Pancreas (tissue), 10 donors: Measurements from ENCODE around the gene GNAS. TPM values are rescaled to one million over a fixed set of nuclear protein-coding genes. Genes with fewer than 3 reads are reported as not detected.

Experiments used
- ATAC-seq, 4 donors: fragments of 200-7000 bp; cut with Tn5 transposase; one replicate each; pipeline versions ENCODE4 v1.8.0 to v1.9.1; 2020; ENCODE audit warnings: mild to moderate bottlenecking in 4 of 4, moderate library complexity in 4 of 4
- DNase-seq, 6 donors: peaks; one replicate each; pipeline ENCODE4 v3.0.0-alpha.2; 2020
- FAIRE-seq: peaks from 2 replicates; lab custom pipeline; 2012; peaks lifted over from hg19 to GRCh38; lab: Jason Lieb, UNC
- H3K27ac ChIP-seq, 4 donors: fragments of 200-600 bp; sonication (generic); 1 replicate in 3 of 4; 2 replicates in 1 of 4; pipeline versions ENCODE4 v1.5.0 to v1.8.0; 2020
- H3K27me3 ChIP-seq, 4 donors: fragments of 200-600 bp; one replicate each; pipeline ENCODE4 v1.8.0; 2021
- H3K36me3 ChIP-seq, 3 donors: fragments of 200-600 bp; sonication (generic) in 1 of 3; one replicate each; pipeline versions ENCODE4 v1.5.0 to v1.8.0; 2020 to 2021
- H3K4me1 ChIP-seq, 3 donors: fragments of 200-600 bp; one replicate each; pipeline ENCODE4 v1.8.0; 2021
- H3K4me3 ChIP-seq, 4 donors: fragments of 200-600 bp; sonication (generic) in 2 of 4; one replicate each; pipeline versions ENCODE4 v1.5.0 to v1.8.0; 2020 to 2021
- H3K9me3 ChIP-seq, 4 donors: fragments of 200-600 bp; one replicate each; pipeline ENCODE4 v1.8.0; 2021
- WGBS, 2 donors: extraction: QIAGEN DNeasy Blood & Tissue Kit; methylation state at CpG; one replicate each; pipeline ENCODE4 v1.1.7; 2013; 5-methylcytosine and 5-hydroxymethylcytosine counted together
- intact Hi-C, 3 donors: fragments of 100-400 bp; cut with DNase I; formaldehyde crosslinking; loops; one replicate each; pipeline versions ENCODE4 v1.11.1 to v1.14.2; 2022
- polyA plus RNA-seq, 2 donors: library from polyadenylated mRNA; stranded (reverse); fragments of 200-250 nt; gene quantifications; one replicate each; pipeline ENCODE4 v1.2.3, GENCODE V29; 2013
- total RNA-seq, 6 donors: library from RNA; stranded (reverse); fragmentation: NEBNext Ultra II Directional in 4 of 6; extraction: Animal tissue kit (Norgen Biotek cat#: 25700) in 4 of 6; gene quantifications; one replicate each; pipeline versions ENCODE4 v1.2.1 to v1.2.4, GENCODE V29; 2021 to 2023
- TF ChIP-seq, protein P1 (sequence below), 4 donors: fragments of 200-600 bp; sonication (generic) in 3 of 4; IDR thresholded peaks; one replicate each; pipeline versions ENCODE4 v1.5.0 to v1.8.0; 2021; ENCODE audit warnings: antibody characterized with exemption in 4 of 4
- donor health status: healthy with polysubstance abuse.
- donor health status: DM: no; HTN: no; CAD: no; lungs with moderate emphysema.
- donor health status: DM: no; HTN: no; CAD: no.
- donor health status: control.
- donor health status: control.
- donor health status: Bipolar disorder and iron deficiency.
- donor health status: DM: yes; HTN: yes; CAD: no.
- donor health status: DM: no; HTN: no; CAD: no.
- donor health status: DM: no; HTN: no; CAD: no.
- donor health status: DM: yes; HTN: yes; CAD: no.

GNAS gene
- total and polyA plus RNA-seq, 8 donors, result 349 to 2,220 (median 627) TPM

DNA sequence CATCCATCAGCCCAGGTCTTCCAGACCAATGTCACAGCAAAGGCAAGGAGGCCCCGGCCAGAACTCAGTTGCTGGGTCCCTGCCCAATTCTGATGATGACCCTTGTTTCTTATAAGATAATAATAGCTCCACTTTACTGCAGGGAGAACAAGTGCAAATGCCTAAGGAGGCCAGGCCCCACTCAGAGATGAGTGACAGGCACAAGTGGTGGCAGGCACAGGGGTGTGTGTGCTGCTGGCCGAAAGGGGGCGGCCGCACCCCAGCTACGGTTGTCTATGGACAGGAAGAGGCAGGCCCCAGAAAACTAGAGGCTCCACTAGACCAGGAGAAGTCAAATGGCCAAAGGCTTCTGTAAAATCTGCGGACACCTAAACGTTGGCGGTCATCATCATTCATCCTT is 30.4 kb upstream of the GNAS start:
- ATAC-seq (no peak), FAIRE-seq (no peak), DNase-seq (no peak)
- no peak overlapping the region for H3K4me3 ChIP-seq
- H3K4me1 ChIP-seq, result no peaks in the 10 kb centered on the region
- 85 to 90% methylated on average over 8 of the region's 8 CpGs for WGBS, 2 donors
- TF ChIP-seq, protein P1, sequence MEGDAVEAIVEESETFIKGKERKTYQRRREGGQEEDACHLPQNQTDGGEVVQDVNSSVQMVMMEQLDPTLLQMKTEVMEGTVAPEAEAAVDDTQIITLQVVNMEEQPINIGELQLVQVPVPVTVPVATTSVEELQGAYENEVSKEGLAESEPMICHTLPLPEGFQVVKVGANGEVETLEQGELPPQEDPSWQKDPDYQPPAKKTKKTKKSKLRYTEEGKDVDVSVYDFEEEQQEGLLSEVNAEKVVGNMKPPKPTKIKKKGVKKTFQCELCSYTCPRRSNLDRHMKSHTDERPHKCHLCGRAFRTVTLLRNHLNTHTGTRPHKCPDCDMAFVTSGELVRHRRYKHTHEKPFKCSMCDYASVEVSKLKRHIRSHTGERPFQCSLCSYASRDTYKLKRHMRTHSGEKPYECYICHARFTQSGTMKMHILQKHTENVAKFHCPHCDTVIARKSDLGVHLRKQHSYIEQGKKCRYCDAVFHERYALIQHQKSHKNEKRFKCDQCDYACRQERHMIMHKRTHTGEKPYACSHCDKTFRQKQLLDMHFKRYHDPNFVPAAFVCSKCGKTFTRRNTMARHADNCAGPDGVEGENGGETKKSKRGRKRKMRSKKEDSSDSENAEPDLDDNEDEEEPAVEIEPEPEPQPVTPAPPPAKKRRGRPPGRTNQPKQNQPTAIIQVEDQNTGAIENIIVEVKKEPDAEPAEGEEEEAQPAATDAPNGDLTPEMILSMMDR (IDR thresholded peaks at IDR 0.05), result no peak
- no peak overlapping the region for H3K27ac ChIP-seq
- H3K9me3 ChIP-seq, result no peaks in the 10 kb centered on the region
- intact Hi-C loops, result no loop called here
- no peaks in the 10 kb centered on the region for H3K27me3 ChIP-seq
- no peaks in the 10 kb centered on the region for H3K36me3 ChIP-seq

DNA sequence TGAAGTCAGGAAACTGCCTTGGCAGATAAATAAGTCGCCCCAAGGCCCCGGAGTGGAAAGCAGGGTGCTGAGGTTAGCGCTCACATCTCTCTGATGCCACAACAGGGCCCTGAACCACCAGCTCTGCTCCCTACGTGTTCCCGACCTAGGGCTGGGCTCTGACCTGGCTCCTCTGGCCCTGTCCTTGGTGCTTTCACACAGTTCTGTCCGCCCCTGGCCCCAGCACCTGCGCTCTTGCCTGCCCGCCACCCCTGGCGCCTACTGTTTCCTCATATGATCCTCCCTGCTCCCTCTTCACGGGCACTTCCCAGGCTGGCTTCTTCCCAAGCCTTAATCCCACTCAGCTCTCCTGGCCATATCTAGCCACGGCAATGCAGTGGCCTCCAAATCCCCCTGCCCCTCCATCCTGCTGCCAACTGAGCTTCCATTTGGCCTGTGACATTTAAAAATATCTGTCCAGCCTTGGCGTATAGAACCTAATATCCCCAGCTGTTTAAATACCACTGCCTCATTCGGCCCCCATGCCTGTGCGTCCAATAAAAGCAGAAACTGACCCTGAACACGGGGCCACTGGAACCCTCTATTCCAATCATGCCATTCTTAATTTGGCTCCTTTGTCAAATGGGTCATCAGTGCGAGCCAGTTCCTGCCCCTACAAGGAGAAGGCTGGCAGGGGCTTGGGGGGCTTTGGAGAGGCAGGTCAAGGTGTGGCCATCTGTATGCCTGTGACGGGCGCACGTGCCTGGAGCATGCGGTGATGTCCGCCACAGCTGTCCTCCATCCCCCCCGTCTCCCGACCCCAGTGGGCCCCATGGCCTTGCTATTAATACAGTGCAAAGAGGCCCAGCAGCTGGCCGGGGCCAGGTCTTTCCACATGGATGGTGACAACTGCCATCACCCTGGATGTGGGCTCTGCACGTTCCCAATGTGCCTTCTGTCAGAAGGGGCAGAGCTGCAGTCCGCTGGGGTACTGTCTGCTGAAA is 29.5 kb upstream of the GNAS start:
- 84 to 89% methylated on average over 26 of the region's 26 CpGs for WGBS, 2 donors
- ATAC-seq (no peak), DNase-seq (no peak), FAIRE-seq (no peak)
- no peak overlapping the region for H3K4me3 ChIP-seq
- TF ChIP-seq, protein P1 (IDR thresholded peaks at IDR 0.05), result no peak
- intact Hi-C loops, result no loop called here
- H3K27me3 ChIP-seq, result no peaks in the 10 kb centered on the region
- no peak overlapping the region for H3K27ac ChIP-seq
- no peaks in the 10 kb centered on the region for H3K9me3 ChIP-seq
- H3K4me1 ChIP-seq, result no peaks in the 10 kb centered on the region
- H3K36me3 ChIP-seq, result no peaks in the 10 kb centered on the region

DNA sequence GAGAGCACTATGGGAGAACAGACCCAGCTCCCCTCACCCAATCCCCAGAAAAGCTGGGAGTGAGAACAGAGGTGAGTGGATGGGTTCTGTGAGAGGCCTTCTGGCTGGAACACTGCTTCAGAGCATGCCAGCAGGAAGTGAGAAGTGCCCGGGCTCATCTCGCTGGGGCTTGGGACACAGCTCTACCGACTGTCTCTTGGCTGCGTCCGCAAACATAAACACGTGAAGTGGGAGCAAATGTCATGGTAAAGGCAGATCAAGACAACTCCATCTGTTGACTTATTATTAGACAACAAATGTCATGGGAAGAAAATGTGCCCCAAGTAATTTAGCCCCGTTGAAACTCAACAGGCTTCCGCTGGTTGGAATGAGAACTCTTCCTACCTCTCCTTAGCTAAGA is 27.7 kb upstream of the GNAS start:
- no peak overlapping the region for H3K4me3 ChIP-seq
- ATAC-seq (no peak), FAIRE-seq (no peak), DNase-seq (no peak)
- H3K4me1 ChIP-seq, result no peaks in the 10 kb centered on the region
- intact Hi-C loops, result no loop called here
- H3K36me3 ChIP-seq, result no peaks in the 10 kb centered on the region
- no peaks in the 10 kb centered on the region for H3K9me3 ChIP-seq
- TF ChIP-seq, protein P1 (IDR thresholded peaks at IDR 0.05), result no peak
- no peaks in the 10 kb centered on the region for H3K27me3 ChIP-seq
- no peak overlapping the region for H3K27ac ChIP-seq
- WGBS, 2 donors, result 85 to 92% methylated on average over 8 of the region's 8 CpGs

DNA sequence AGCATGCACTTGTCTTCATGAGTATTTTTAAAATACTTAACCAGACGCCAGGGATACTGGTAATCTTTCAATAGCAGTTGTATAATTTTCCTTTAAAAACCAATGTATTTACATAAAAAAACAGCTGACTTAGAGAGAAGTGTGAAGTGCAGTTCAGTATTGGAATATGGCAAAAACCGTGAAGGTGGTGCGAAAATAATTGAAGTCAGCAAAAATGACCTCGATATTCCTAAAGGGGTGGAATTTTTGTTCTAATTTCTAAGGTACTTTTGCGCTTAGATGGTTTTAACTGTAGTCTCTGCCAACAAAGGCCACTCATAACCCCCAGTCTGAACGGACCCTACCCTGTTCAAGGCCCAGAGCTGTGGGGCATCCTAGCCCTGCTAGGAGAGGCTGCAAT is 27.1 kb upstream of the GNAS start:
- H3K36me3 ChIP-seq, result no peaks in the 10 kb centered on the region
- no peak for ATAC-seq
- H3K27me3 ChIP-seq, result no peaks in the 10 kb centered on the region
- H3K9me3 ChIP-seq, result no peaks in the 10 kb centered on the region
- H3K4me1 ChIP-seq, result no peaks in the 10 kb centered on the region
- TF ChIP-seq, protein P1 (IDR thresholded peaks at IDR 0.05), result no peak
- intact Hi-C loops, result no loop called here
- no peak for FAIRE-seq
- no peak overlapping the region for H3K4me3 ChIP-seq
- no peak for DNase-seq
- whole genome bisulfite sequencing, 2 donors, result 76 to 87% methylated on average over 6 of the region's 6 CpGs
- H3K27ac ChIP-seq, result no peak overlapping the region

DNA sequence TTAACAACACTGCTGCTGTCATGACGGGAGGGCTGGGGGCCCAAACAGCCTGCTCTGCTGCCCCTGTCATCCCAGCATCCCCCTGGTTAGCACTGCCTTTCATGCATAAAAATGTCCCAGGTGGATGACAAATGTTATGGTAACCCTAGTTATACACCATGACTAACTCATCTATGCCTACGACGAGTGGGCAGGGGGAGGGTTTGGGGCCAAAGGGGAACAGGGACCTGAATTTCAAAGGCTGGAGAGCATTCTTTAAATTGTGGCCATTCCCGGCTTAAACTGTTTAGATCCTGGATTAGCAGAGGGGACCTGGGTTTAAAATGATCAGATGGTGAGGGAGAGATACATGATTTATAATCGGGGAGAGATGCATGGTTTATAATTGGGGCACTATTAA is 26.2 kb upstream of the GNAS start:
- H3K4me3 ChIP-seq, result no peak overlapping the region
- FAIRE-seq (no peak), DNase-seq (no peak), ATAC-seq (no peak)
- no peaks in the 10 kb centered on the region for H3K36me3 ChIP-seq
- no peaks in the 10 kb centered on the region for H3K9me3 ChIP-seq
- intact Hi-C loops, result no loop called here
- TF ChIP-seq, protein P1 (IDR thresholded peaks at IDR 0.05), result no peak
- no peaks in the 10 kb centered on the region for H3K27me3 ChIP-seq
- no peaks in the 10 kb centered on the region for H3K4me1 ChIP-seq
- H3K27ac ChIP-seq, result no peak overlapping the region
- 80 to 86% methylated on average over 5 of the region's 5 CpGs for WGBS, 2 donors
